SH-SY5Y (cell line): ENCODE measurements around the gene ARHGAP45.

ENCODE experiments used
- GATA2 ChIP-seq: IDR thresholded peaks from 2 replicates; pipeline ENCODE4 v1.6.1; 2011; ENCODE audit warnings: mild to moderate bottlenecking, low read depth, low read length
- GATA3 ChIP-seq: IDR thresholded peaks from 2 replicates; pipeline ENCODE4 v1.6.1; 2011; ENCODE audit warnings: low read depth, mild to moderate bottlenecking, low read length, moderate library complexity

ARHGAP45 gene

DNA sequence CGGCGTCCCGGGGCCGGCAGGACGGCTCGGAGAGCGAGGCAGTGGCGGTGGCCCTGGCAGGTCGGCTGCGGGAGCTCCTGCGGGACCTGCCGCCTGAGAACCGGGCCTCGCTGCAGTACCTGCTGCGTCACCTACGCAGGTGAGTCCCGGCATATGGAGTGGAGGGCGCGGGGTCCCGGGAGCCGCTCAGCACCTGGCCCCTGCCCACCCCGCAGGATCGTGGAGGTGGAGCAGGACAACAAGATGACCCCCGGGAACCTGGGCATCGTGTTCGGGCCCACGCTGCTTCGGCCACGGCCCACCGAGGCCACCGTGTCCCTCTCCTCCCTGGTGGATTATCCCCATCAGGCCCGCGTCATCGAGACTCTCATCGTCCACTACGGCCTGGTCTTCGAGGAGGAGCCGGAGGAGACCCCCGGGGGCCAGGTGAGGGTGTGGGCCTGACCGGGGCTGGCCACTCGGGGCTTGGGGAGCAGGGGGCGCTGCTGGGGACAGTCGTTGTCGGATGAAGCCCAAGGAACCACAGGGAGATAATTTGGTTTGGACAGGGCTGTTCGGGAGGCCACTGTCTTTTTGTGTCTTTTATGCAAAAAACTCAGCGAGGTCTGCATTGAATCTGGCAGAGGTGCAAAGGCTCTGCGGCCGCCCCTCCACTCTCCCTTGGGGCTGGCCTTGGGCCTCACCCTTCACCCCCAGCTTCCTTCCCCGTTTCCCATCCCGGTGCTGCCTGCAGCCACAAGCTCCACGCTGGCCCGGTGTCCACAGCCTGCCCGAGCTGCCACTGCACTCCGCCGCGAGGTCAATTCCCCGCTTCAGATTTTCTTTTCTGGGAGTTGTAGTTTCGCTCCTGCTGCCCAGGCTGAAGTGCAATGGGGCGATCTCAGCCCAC is 16.2 kb downstream of the ARHGAP45 start:
- TF ChIP-seq GATA3, result no peak
- TF ChIP-seq GATA2, result no peak

DNA sequence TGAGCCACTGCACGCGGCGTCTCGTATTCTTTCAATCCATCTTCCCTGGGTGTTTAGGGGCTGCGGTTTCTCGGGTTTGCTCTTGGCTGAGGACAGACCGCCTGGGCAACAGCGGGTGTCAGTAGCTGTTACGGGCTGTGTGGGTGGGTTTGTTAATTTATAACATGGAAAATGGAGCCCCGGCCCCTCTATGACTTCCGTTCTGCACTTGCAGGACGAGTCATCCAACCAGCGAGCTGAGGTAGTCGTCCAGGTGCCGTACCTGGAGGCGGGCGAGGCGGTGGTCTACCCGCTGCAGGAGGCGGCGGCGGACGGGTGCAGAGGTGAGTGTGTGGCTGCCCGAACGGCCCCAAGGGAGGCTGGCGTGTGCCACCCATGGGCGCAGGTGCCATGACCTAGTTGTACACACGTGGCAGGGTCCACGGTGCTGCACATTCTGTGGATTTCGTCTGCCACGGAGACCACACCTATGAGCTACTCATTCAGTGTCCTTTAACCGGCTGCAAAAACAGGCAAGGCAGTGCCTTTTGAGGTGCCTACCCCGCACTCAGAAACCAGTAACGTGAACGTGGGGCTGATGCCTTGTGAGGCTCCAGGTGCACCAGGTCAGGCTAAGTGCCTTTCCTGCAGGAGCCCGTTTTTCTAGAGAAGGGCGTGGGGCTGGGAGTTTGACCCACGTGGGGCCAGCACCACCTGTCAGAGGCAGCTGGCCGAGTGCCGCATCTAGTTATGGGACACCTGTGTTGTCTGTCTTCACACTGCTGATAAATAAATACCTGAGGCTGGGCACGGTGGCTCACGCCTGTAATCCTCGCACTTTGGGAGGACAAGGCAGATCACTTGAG is 17.3 kb downstream of the ARHGAP45 start:
- TF ChIP-seq GATA2, result no peak

GRCh38 chr19:1085053-1085658 is 18.2 kb downstream of the ARHGAP45 start:
- no peak for TF ChIP-seq GATA2
- TF ChIP-seq GATA3, result no peak

- TF ChIP-seq GATA2, result no peak
- no peak for TF ChIP-seq GATA3
Observed at GRCh38 chr19:1085676-1086442, 18.9 kb downstream of the ARHGAP45 start.

DNA sequence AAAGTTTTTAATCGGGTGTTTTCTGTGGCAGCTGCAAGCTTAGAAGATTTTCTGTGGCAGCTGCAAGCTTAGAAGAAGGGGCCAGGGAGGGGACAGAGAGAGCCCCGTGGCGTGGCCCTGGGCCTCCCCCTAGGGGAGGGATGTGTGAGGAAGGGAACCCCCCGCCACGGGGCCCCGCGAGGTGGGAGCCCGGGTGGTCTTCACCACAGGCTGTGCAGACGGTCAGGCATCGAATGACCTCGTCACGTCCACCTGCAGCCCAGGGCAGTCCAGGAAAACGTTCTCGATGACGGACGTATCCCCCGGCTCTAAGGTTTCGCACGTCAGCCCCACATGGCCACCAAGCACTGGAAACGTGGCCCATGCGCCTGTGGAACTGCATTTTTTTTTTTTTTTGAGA is 19.6 kb downstream of the ARHGAP45 start:
- TF ChIP-seq GATA3, result no peak
- no peak for TF ChIP-seq GATA2

DNA sequence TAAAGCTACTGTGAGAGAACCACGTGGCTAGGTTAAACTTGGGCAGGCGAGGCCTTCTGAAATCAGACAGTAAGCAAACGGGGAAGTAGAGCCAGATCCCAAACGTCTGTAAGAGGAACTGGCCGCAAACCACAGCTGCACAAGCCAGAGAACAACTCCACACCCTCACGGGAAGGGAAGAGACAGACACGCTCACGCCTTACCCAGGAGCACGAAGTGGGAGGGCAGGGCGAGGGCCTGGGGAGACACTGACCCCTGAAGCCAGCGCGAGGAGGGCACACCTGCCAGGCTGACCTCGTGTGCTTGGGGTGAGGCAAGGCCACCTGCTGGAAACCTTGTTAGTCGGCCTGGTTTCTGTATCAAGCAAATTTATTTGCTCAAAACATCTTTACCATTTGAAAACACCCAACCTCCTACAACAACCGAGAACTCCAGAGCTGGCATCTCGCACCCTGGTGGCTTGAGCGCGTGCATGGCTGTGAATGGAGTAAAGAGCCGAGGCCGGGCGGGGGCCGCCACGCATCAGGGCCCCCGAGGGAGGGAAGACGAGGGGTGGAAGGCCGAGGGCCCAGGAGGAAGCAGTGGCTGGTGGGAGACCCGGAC is 20.9 kb downstream of the ARHGAP45 start:
- no peak for TF ChIP-seq GATA3
- TF ChIP-seq GATA2, result no peak

DNA sequence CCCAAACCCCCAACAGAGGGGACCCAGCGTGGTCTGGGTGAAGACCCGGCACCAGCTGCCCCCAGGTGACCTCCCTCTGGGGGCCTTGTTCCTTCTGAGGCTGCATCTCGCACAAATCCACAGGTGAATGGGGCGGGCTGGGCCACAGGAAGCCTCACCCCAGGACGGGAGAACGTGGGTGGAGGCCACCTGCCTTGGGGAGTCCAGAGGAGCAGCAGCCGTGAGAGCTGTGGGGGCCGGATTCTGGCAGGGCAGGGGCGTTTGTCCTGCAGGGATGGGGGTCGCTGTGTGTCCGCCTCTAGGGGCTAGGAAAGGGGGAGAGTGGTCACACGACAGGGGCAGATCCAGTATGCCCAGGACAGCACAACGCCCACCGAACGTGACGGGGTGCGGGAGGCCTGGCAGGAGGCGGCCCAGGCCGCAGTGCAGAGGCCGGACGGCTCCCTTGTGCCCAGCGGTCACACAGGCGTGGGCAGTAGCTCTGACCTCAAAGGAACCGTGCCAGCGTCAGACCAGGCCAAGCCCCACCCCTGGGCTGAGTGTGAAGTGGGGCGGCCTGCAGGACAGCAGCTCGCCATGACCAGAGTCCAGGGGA is 21.5 kb downstream of the ARHGAP45 start:
- no peak for TF ChIP-seq GATA2
- TF ChIP-seq GATA3, result no peak

- TF ChIP-seq GATA3, result no peak
Observed at GRCh38 chr19:1089126-1089771, 22.3 kb downstream of the ARHGAP45 start.

DNA sequence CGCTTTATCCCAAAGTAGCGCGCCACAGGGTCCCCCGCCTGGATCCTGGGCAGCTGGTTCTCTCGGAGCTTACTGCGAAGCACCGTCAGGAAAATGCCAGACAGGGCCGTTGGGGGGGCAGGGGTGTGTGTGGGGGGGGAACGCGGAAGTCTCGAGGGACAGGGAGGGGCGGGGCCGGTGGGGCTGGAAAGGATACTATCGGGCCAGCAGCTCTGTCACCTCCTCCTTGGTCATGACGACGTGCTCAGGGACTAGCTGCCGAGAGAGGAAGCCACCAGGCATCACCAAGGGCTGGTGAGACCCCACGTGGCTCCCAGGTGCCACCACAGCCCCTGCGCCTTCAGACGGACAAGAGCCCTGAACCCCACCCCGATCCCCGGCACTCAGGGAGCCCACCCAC is 22.9 kb downstream of the ARHGAP45 start:
- TF ChIP-seq GATA3 (no peak), GATA2 (no peak)

GRCh38 chr19:1090731-1091543 is 24.0 kb downstream of the ARHGAP45 start:
- TF ChIP-seq GATA3 (no peak), GATA2 (no peak)

DNA sequence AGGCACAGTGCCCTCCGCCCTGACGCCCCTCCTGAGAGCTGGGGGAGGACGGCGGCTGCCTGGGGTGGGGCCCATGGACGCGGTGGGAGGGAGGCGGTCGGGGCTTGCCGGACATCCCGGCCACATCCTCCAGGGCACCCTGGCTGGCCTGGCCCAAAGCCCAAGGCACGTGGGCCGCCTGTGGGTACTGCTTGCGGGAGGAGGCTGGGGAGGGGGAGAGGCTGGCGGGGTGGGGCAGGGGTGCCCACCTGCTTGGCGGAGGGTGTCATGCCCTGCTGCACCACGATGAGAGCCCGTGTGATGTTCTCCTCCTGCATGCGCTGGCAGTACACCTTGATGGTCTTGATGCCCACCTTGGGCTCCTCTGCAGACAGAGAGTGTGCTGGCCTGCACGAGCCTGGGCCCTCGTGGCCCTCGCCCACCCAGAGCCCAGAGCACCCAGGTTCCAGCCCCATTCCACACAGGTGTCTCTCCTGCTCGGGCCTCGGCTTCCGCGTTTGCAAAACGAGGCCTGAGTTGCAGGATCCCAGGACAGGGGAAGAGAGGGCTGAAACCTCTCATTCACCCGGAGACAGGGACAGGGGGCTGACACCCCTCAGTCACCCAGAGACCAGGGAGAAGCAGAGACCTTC is 24.7 kb downstream of the ARHGAP45 start:
- TF ChIP-seq GATA3 (no peak), GATA2 (no peak)
